ENCODE data around the gene TEAD1. TPM values are rescaled to one million over a fixed set of nuclear protein-coding genes. Genes with fewer than 3 reads are reported as not detected.

TEAD1 gene
- total RNA-seq, 1 experiment from 2014 or later, result 83.2 TPM

DNA sequence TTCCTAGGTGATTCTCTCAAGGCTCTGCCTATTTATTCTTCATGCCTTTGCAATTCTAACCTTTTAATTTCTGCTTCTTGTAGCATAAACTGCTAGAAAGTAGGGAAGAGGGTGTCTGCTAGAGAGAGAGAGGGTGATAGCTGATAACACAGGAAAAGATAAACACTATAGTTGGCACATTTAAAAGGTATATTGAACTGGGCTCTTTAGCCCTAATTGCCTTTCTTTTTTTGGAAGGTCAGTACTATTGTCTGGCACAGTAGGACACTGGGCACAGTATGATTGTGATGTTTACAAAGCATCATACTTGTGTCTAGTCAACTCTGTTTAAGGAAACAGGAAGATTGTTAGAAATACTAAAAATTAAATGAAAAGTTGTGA is 33.3 kb downstream of the TEAD1 start:
- no peak for DNase-seq (ENCODE audit: low read depth)

DNA sequence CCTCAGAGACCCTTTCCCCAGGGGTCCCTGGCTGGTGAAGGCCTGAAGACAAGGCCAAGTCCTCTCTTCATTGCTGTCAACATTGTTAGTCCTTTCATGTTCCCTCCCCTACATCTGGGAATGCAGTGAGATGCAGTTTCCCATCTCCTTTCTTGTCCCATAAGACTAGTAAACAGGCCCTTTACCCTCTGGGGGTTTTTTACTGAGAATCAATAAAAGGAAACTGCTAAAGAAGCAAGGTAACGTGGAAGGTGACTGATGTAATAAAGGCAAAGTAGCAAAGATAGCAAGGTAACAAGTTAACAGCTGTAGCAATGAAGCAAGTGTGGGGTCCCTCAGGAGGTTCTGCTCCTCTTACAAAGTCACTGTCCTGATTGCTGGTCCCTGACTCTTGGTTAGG is 37.3 kb downstream of the TEAD1 start:
- no peak for DNase-seq (ENCODE audit: low read depth)

DNA sequence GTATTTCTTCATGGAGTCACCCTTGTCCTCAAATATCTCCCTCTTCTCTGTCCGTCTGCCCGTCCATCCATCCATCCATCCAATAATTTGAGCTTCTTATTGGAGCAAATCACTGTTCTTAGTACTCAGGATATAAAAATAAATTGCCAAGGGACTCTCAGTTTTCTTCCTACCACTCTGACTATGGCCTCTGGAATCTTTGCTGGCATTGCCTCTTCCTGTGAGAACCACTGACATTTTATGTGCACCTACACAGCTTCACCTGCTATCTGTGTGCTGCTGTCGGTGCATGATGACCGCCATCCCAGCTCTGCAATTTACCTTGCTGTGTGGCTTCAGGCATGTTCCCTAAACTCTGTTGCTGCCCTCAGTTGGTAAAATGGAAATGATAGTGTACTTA is 37.9 kb downstream of the TEAD1 start:
- DNase-seq (ENCODE audit: low read depth), result no peak

DNA sequence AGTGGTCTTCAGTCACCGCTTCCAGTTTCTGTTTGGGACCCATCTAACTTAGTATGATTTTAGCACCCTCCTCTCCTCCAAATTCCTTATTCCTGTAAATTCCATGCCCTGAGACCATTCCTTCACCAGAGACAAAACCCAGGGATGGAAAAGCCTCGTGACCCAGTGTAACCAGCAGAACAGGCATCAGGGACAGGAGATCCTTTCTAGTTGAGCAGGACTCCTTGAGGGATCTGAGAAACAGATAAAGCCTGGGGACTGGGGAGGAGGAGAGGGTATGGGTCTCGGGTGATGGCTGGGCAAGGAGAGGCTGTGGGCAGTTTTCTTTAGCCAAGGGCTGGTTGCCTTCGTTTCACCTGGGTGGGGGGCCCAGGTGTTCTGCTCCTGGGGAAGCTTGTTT is 40.9 kb downstream of the TEAD1 start:
- DNase-seq (ENCODE audit: low read depth), result no peak

DNA sequence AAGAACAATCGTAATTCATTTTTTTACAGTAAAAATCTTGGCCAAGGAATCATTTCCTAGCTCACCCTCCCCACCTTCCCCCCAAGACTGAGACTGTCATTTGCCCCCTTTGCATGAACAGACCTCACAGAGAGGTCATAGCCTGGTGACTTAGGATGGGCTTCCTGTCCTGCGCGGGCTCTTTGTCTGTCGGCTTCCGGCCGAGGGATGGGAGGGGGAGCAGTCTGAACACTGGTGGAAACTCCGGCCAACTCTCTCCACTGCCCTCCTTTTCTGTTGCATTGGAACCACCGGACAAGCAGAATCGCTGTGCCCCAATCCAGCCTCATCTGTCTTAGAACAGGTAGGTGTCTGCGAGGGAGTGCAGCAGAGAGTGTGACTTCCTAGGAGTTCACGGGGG is 41.7 kb downstream of the TEAD1 start:
- no peak for DNase-seq (ENCODE audit: low read depth)

DNA sequence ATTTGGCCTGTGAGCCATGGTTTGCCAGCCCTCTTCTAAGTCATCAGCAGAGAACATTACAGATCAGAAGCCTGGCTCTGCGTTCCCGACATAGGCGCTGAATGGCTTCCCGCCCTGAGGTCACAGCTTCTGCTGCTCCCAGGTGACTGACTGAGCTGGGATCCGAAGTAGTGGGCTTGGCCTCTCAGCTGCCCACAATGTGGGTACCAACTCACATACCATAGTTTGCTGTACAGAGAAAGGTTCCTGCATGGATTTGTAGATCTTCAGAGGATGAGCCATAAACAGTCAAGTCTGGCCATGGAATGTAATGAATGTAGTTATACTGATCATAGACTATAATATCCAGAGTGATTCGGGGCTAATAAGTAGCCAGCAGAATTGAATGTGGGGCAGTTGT is 42.6 kb downstream of the TEAD1 start:
- no peak for DNase-seq (ENCODE audit: low read depth)

DNA sequence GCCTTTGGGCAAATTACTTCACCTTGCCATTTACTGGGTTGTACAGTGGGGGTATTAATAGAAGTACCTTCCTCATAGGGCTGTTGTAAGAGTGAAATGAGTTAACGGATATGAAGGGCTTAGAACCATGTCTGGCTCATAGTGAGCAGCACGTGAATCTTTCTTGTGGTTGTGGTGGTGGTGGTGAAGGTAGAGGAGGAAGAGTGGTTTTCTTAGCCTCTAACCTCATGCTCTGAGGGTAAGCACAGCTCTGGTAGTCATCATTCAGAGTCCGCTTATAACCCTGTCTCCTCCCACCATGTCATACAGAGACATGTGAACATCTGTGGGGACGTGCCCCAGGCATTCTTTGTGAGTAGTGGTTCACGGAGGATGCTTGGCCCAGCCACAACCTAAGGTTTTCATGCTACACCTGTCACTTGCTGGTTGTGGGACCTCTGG is 43.6 kb downstream of the TEAD1 start:
- peak; percentile 71 for DNase-seq (ENCODE audit: low read depth)

DNA sequence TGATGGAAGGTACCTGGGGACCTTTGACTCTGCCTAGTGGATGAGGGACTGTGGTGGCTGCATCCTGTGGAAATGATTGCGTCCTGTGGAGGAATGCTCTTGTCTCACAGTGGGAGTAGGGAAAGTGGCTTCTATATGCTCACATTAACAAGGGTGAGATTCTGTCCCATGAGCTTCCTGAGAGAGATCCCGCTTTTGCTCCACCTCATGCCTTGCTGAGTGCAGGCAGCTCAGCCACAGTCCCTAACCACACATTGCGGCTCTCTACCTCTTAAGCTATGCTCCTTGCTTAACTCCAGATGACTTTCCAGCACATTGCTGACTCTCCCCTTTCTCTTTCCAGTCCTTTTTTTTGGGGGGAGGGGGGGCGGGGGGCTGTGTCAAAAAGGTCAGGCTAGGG is 45.0 kb downstream of the TEAD1 start:
- DNase-seq (ENCODE audit: low read depth), result peak; percentile 35

DNA sequence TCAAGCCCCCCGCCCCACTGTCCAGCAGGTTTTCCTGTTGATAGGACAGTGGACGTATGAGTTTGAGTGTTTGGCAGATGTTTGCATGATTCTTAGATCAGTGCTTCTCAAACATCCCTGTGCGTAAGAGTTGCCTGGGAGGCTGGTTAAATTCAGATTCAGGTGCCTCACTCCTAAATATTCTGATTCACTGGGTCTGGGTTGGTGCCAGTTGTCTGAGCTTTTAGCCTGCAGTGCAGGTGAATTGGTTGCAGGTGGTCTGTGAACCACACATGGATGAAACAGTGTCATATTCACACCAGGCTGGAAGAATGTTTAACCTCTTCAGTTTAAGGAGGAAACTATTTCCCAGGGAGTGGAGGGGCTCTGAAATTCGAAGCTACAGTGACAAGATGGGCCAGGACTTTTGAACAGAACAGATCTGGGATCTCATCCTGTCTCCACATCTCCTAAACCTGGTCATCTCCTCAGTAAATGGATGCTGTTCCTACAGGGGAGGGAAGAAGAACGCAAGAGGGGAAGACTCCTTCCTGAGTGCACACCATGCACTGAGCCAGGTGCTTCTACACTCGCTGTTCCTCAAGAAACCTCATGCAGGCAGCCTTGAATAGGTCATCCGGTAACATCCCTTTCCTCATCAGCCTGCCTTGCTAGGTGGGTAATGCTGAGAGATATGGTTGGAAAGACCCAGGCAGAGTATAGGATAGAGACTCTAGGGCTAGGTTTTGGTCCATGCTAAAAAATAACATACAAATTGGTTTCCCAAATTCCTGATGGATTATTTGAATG is 47.8 kb downstream of the TEAD1 start:
- no peak for DNase-seq (ENCODE audit: low read depth)

DNA sequence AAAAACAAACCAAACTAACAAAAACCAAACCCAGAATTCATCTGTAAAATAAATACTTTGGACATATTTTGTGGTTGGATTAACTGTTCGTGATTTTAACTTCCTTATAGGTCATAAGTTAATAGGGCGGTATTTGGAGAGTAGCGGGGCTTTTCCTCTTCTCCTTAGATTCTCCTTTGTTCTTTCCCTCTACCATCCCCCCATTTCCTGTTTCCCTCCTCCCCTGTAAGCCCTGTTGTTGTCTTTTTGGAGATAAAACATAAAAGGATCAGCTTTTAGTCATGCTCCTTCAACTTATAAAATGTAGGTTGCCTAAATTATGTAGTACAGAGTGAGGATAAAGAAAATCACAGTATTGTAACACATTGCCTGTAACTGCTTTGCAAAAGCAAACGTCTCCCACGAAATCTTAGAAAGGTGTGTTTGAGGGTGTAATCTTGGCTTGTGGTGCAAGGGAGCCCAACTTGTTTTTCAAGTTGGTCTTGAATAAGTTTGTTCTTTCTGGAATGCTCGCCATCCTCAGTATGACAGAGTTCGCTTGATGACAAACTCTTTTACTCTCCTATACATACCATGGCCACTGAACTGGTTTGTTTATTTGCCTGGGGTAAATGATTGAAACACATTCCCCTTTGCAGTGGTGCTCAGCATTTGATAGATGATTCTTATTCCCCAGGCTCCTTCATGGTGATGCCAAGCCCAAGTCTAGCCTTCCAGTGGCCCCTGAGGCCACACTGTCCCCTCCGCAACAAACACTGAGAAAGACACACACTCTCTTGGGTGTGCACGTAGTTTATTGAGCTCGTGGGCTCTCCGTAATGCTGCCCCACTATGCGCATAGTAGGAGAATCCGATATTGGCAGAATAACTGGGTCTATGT is 49.4 kb downstream of the TEAD1 start:
- DNase-seq (ENCODE audit: low read depth), result peak; percentile 43

DNA sequence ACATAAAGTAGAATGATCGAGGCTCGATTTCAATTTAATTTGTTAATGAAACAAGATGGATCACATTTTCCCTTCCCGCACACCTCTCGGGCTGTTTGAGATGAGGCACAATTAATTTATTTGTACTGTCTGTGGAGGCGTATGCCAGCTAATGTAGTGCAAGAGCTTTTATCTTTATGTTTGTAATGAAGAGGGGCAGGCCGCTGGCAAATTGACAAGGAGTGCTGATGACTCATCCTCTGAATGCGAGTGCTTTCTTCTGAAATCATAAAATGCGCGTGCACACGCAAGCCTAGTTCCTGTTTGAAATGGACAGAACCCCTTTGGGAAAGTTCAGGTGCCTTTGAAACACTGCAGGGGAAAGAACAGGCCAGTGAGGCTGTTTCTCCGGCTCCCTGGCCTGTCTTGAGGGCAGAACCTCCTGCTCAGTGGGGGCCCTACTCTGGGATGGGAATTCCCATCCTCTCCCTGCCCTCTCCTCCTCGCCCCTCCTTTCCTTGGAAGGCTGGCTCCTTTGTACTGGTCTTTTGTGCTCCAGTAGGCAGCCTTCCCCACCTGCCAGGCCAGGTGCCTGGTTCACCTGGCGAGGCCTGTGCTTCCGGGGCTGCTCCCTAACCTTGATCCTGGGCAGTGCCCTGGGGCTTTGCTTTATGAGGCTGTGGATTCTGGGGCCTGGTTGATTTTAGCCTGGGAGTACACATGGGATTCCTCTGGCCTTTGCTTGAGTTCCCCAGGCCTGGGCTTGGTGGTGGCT is 50.3 kb downstream of the TEAD1 start:
- DNase-seq (ENCODE audit: low read depth), result peak; percentile 93

DNA sequence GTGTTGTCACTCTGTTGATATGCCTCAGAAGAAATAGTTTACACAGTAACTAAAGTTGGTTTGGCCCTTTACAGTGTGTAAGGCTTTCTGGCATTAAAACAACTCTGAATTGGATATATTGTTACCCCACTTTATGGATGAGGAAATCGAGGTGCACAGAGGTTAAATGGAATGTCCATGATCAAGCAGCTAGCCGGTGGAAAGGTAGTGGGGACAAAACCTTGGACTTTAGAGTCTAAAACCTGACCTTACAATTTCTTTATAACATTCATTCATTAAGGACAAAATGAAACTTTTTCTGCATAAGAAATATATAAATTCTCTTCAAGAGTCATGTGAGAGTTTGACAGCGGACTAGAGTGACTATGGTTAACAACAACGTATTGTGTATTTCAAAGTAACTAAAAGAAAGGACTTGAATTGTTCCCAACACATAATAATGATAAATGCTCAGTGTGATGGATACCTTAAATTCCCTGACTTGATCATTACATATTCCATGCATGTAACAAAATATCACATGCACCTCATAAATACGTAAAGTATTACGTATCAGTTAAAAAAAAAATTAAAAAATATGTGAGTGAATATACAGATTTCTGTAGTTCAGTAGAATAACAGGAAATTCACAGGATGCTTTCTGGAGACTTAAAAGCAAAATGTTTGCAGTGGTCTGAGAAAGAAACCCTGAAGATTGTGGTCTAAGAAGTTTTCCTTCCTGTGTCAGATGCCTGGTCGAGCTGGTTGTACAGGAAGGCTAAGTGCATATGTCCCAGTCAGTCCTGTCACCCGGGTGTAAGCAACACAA is 51.0 kb downstream of the TEAD1 start:
- DNase-seq (ENCODE audit: low read depth), result no peak

DNA sequence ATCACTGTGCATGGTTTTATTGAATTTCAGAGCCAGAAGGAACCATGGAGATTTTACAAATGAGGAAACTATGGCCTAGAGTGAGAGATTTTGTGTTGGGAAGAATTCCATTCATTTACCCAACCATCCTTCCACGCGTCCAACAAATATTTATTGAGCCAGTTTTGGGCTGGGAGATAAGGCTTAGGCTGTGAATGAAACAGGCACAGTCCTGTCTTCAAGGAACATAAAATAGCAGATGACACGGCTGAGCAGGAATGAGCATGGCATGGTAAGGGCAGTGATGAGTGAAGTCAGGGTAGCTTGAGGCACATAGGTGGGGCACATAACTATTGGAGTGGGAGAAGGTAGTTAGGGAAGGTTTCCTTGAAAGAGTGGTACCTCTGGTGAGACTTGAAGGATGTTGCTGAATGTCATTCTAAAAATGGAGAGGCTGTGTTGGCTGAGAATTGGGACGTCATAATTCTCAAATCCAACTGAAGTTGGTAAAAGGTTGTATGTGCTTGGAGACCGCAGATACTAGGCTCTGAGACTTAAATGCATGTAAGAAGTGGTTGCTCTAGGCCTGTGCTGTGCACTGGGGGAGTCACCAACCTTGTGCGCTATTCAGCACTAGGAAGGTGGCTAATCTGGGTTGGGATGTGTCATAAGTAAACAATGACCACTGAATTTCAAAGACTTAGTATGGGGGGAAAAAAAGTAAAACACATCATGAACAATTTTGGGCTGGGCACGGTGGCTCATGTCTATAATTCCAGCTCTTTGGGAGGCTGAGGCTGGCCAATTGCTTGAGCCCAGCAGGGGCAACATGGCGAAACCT is 51.9 kb downstream of the TEAD1 start:
- peak; percentile 89 for DNase-seq (ENCODE audit: low read depth)

DNA sequence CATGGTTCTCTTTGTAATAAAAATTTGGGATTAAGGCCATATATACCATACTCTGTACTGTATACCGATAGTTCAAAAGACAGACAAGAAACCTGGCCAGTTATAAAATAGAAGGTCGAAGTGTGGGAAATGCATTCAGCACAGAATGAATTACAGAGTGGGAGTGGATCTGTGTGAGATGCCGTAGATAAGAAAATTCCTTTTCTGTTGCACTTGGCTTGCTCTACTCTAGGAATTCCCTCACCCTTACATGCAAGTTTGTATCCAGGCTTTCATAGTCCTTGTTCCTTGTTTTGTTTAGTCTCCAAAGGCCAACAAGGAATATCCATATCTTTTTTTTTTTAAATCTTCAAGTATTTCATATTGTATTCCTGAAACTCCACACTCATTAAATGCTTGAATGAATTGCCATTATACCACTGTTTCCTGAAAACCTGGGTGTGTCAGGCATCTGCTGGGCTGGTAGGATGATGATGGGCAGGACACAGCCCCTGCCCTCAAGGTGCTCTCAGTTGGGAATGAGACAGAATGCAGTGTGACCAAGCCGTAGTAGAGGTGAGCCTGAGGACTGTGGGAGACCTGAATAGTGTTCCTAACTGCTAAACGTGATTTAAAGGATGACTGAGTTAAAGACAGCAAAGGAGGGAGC is 53.5 kb downstream of the TEAD1 start:
- DNase-seq (ENCODE audit: low read depth), result peak; percentile 36

DNA sequence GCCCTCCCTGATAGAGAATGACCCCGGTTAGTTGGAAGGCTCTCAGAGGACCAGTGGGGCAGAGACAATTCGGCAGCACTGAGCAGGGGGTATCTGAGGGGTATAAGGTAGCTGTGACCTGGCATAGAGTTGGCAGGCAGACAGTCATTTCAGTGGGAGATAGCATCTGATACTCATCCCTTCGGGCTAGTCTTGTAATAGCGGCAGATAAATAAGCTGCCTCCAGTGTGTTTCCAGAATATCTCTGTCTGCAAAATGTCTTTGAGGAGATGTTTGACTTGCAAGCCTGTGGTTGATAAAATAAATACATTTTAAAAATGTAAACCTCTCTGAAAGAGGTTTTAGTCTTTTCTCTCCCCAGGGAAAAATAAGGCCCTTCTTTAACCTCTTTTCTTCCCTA is 54.2 kb downstream of the TEAD1 start:
- peak; percentile 58 for DNase-seq (ENCODE audit: low read depth)

DNA sequence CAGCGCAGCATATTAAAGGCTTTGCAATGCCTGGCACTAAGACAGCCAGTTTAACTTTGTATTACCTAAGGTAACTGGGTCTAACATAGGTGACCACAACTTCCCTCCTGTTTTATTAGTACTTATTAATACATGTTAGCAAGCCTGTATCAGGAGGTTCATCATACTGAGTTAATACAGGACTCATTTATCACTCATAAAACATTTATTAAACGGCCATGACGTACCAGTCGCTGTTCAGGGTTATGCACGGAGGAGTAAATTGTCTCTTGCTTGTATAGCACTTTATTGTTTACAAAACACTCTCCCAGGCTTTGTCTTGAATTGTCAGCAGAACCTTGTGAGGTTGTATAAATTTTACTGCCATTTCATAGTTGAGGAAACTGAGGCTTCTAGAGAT is 55.7 kb downstream of the TEAD1 start:
- no peak for DNase-seq (ENCODE audit: low read depth)

DNA sequence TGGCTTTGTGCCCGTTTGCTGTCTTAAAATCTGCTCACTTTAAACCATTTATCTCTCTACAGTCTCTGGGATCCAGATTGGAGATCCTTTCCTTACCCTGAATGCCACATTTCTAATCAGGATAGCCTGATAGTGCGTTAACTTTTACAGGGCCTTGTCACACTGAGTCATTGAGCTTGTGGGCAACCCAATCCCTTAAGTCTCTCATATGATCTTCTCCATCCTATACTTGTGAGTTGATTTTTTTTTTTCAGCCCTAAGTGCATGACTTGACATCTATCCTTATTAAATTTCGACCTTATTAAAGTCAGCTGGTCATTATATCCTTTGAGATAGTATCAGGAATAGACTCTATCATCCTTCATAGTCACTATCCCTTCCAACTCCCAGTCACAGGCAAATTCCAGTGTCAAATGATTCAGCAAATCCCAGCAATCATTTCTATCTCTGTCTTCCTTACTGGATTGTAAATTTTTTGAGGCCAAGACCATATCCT is 57.7 kb downstream of the TEAD1 start:
- peak; percentile 91 for DNase-seq (ENCODE audit: low read depth)

DNA sequence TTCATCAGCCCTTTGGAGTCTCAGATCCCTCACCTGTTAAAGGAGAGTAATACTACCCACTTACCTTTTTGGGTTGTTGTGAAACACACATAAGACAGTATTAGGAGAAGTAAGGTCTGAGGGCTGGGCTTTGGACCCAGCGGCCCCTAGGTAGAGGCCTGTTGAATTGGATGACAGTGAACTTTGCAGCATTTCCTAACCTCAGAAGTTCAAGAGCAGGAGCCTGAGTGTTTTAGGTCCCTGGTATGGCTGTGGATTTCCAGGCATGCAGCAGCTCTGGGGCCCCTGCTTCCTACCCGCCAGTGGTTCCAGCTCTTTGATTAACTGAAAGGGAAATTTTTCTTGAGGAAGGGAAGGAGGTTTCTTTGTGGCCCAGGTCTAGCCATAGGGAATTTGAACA is 58.9 kb downstream of the TEAD1 start:
- no peak for DNase-seq (ENCODE audit: low read depth)

DNA sequence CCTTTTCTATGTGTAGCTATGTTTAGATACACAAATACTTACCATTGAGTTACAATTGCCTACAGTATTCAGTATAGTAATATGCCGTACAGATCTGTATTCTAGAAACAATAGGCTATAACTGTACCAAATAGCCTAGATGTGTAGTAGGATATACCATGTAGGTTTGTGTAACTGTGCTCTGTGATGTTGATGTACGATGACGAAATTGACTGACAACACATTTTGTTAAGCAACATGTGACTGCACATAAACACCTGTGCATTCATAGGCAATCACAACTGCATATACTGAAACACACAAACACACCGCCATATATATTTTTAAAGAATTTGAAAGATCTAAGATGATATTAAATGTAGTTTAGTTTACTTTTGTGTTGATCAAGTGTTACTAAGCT is 60.4 kb downstream of the TEAD1 start:
- no peak for DNase-seq (ENCODE audit: low read depth)

DNA sequence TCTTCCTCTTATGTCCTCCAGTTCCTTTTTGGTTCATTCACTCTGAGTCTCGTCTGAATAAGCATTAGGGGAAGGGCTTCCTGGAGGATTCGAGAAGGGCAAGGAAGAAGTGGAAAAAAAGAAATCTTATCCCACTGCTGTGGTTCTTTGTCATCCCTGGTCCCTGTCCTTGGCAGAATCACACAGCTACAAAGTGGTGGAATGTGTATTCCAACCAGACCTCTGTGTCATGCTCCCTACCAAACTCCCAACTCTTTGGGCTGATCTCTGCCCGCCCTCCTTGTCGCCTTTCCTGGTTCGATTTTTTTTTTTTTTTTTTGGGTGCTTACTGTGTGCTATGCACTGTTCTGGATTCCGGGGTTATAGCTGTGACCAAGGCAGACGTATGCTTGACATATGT is 61.0 kb downstream of the TEAD1 start:
- DNase-seq (ENCODE audit: low read depth), result no peak
